ENCODE results near the gene KATNB1.

The KATNB1 gene, protein sequence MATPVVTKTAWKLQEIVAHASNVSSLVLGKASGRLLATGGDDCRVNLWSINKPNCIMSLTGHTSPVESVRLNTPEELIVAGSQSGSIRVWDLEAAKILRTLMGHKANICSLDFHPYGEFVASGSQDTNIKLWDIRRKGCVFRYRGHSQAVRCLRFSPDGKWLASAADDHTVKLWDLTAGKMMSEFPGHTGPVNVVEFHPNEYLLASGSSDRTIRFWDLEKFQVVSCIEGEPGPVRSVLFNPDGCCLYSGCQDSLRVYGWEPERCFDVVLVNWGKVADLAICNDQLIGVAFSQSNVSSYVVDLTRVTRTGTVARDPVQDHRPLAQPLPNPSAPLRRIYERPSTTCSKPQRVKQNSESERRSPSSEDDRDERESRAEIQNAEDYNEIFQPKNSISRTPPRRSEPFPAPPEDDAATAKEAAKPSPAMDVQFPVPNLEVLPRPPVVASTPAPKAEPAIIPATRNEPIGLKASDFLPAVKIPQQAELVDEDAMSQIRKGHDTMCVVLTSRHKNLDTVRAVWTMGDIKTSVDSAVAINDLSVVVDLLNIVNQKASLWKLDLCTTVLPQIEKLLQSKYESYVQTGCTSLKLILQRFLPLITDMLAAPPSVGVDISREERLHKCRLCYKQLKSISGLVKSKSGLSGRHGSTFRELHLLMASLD

DNA sequence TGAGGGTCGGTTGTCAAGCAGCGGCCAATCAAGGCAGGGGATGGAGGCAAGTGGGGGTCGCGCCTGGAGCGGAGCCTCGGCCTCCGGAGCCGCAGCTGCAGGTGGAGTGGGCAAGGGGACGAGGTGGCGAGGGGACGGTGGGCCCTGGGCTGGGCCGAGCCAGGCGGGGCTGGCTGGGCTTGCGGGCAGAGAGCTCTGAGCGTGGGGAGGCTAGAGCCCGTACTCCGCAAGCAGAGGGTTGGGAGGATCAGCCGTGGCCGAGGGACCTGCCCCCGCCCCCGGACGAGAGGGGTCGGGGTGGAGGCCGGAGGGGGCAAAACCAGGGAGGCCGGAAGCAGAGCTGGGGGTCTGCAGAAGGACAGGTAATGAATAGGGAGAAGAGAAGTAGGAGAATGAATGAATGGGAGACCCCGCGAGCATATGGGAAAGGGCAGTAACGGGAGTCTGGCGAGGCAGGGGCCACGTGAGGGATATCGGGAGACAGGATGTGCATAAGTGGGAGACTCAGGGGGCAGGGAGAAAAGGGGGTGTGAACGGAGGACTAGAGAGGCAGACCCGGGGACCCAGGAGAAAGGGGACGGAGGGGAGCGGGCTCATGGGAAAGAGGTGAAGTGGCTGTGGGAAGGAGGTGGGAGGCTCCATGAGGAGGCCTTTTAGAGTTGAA, at the start of gene KATNB1:
KATNB1 (plus strand) TSS at position 16 of the 664 bp plus-strand sequence. CDS start 1,474 bp downstream, outside the sequence.
- peak within 1 kb of the TSS; percentile 58 for H3K27ac ChIP-seq

GRCh38 chr16:57686577-57686976, 49.0 kb upstream of the KATNB1 start:
- DNase-seq (ENCODE audit: low read depth, low spot score), result no peak
- no peak overlapping the region for H3K27ac ChIP-seq

More for the DNA sequence above, at the start of gene KATNB1:
- no peak for DNase-seq (ENCODE audit: low read depth, low spot score)

DNA sequence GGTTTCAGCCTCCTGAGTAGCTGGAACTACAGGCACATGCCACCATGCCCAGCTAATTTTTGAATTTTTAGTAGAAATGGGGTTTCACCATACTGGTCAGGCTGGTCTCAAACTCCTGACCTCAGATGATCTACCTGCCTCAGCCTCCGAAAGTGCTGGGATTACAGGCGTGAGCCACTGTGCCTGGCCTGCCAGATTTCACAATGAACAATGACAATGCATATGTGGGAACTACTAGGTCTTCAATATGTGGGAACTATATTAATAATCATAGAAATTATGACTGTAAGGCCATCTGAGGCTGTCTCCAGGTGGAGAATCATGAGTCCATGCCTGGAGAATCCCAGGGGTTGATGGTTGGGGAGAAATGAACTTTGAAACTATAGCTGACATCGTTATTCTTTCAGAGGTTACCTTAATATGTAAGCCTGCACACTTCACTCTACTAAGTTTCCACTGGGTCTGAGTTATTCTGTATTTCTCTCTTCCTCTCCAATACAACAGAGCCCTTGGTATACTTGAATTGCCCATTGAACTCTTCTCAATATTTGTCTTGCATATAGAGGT, 48.1 kb upstream of the KATNB1 start:
- H3K27ac ChIP-seq, result no peak overlapping the region
- DNase-seq (ENCODE audit: low read depth, low spot score), result no peak

DNA sequence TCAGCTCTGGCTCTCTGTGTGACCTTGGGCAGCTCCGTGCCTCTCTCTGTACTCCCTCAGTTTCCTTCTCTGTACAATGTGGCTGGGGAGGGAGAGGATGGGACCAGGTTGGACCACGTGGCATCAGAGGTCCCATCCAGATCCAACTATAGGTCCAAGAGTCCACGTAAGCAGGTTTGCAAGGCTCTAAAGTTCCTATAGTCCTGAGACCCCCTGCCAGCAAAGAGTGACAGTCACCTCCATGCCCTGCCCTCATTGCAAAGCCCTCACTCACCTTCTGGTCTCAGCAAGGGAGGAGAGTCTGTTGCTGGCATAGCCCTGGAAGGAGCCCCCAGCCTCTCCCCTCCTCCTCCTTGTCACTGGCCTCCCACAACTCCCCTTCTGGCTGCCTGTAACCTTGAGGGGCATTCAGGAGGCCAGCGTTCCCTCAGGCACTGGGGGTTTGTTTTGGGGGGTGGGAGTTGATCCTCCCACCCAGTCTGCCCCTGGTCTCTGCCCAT, 47.0 kb upstream of the KATNB1 start:
- DNase-seq (ENCODE audit: low read depth, low spot score), result no peak
- H3K27ac ChIP-seq, result no peak overlapping the region

DNA sequence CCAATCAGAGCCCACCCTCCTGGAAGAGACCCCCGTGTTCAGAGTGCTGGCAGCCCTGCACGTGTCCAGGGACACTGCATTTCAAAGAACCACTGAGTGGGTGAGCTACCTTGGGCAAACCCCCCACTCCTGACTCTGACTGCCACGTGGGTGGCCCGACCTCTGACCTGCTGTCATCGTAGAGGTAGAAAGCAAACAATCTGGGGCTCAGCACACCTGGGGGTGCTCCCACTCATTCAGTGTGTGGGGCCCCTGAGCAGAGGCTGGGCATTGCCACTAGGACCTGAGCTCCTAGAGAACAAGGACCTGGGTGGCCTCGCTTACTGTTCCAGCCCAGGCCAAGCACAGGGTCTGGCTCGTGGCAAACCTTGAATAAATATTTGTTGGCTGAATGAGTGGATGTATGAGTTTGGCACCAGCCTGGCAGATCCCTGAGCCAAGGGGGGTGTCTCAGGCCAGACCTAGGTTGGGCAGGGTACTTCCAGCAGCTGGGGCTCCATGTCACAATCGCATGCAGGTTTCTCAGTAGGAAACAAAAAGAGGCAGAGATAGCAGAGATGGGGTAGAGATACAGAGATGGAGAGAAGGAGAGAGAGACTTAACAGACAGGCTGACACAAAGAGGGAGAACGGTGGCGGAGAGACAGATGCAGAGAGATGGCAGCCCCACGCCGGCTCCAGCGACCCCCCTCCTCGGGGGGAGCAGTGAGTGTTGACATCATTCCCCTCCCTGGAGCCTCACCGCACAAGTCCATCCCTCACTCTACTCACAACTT, 46.4 kb upstream of the KATNB1 start:
- no peak overlapping the region for H3K27ac ChIP-seq

GRCh38 chr16:57689762-57690558, 45.6 kb upstream of the KATNB1 start:
- no peak for DNase-seq (ENCODE audit: low read depth, low spot score)
- no peak overlapping the region for H3K27ac ChIP-seq

More for the DNA sequence above, 46.4 kb upstream of the KATNB1 start:
- DNase-seq (ENCODE audit: low read depth, low spot score), result no peak

DNA sequence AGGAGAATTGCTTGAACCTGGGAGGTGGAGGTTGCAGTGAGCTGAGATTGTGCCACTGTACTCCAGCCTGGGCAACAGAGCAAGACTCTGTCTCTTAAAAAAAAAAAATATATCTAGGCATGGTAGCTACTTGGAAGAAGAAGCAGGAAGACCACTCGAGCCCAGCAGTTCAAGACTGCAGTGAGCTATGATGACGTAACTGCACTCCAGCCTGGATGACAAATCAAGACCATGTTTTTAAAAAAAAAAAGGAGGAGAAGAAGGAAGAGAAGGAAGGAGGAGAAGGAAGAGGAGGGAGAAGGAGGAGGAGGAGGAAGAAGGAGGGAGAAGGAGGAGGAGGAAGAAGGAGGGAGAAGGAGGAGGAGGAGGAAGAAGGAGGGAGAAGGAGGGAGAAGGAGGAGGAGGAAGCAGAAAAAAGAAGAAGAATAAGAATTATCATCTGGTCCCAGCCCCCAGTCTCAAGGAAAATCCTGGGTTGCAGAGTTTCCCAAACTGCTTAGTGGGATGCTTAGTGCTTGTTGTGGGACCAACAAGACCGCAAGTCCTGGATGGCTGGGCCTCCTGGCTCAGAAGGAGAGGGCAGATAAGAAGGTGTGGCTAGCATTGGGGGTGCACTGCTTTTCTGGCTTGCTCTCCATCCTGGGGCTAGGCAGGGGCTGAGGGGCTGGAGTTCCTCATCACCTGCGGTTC, 44.6 kb upstream of the KATNB1 start:
- no peak overlapping the region for H3K27ac ChIP-seq
- no peak for DNase-seq (ENCODE audit: low read depth, low spot score)

DNA sequence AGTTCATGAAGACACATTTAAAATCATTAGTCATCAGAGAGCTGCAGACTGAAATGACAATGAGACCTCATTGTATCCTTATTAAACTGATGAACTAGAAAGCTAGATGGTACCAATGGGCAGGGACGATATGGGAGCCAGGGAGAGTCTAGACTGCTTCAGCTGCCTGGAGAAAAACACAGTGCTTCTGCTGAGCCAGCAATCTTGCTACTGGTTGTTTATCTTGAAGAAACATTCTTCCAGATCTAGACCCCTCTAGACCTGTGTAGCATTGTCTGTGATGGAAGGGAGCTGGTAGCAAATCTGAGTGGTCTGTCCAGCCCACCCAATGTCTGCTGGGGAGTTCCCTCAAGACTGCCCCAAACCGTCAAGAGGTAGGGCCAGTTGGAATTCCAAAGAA, 42.9 kb upstream of the KATNB1 start:
- no peak for DNase-seq (ENCODE audit: low read depth, low spot score)
- H3K27ac ChIP-seq, result no peak overlapping the region

- no peak for DNase-seq (ENCODE audit: low read depth, low spot score)
- no peak overlapping the region for H3K27ac ChIP-seq
These were observed 42.0 kb upstream of the KATNB1 start for GRCh38 chr16:57693550-57693949.

GRCh38 chr16:57694231-57694724, 41.3 kb upstream of the KATNB1 start:
- no peak for DNase-seq (ENCODE audit: low read depth, low spot score)
- H3K27ac ChIP-seq, result no peak overlapping the region

- no peak within 1 kb of the TSS for H3K27ac ChIP-seq
- no peak for DNase-seq (ENCODE audit: low read depth, low spot score)
These were observed 40.6 kb upstream of the KATNB1 start, which contains the start of gene DRC7 for GRCh38 chr16:57694725-57695679. TSS of gene DRC7 (plus strand) at chr16:57694806. CDS start at chr16:57697950, 3,144 bp downstream.

DNA sequence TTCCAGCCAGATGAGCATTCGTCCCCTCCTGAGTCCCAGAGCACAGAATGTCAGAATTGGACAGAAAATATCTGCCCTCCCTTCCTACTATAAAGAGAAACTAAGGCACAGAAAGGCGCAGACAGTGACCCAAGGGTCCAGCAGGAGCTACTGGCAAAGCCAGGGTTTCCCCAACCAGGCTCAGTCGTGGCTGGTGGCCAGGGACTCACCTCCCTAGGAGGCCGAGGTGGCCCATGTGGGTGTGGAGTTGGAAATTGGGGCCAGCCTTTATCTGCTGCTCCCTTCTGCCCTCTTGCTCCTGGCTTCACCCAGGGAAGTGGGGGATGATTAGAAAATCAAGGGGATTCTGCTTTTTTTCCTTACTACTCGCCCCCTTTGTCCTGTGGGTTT, 39.9 kb upstream of the KATNB1 start:
- no peak for DNase-seq (ENCODE audit: low read depth, low spot score)
- H3K27ac ChIP-seq, result no peak overlapping the region

DNA sequence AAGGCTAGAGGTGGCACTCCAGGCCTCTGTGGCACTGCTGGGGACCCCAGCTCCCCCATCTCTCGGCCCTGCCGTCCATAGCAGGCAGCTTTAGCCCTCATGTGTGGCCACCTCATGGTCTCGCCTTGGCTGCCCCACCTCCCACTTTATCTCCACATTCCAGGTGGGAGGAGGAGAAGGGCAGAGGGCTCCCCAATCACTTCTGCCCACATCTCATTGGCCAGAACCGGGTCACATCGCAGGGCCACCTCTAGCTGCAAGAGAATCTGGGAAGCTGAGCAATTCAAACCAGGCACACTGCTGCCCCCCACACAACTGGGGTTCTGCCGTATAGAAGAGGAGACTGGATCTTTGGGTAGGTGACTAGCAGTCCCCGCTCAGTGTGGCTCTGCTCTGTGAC, 39.3 kb upstream of the KATNB1 start:
- no peak overlapping the region for H3K27ac ChIP-seq
- DNase-seq (ENCODE audit: low read depth, low spot score), result no peak

GRCh38 chr16:57697896-57698537, 37.6 kb upstream of the KATNB1 start:
- H3K27ac ChIP-seq, result no peak overlapping the region
- no peak for DNase-seq (ENCODE audit: low read depth, low spot score)

DNA sequence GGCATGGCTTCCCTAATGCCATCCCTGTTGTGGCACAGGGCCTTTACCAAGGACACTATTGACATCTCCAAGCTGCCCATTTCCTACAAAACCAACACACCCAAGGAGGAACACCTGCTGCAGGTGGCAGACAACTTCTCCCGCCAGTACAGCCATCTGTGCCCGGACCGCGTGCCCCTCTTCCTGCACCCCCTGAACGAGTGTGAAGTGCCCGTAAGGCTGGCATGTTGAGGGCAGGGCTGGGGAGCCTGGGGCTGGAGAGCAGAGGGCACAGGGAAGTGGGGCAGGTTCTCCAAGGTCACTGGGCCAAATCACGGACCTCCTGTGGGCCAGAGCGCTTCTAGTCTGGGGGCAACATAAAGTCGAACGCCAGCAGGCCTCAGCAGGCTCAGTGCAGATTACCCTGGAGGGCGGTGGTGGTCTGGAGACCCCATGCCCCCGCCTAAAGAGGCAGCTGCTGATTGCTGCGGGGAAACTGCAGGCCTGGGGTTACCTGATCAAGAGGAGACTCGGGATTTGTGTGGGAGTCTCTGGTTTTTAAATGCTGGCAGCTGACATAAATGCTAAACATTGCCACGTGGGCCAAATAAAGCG, 36.7 kb upstream of the KATNB1 start:
- no peak for DNase-seq (ENCODE audit: low read depth, low spot score)
- H3K27ac ChIP-seq, result no peak overlapping the region

- no peak for DNase-seq (ENCODE audit: low read depth, low spot score)
These were observed 36.1 kb upstream of the KATNB1 start for GRCh38 chr16:57699481-57699880.

More at GRCh38 chr16:57699481-57699880, 36.1 kb upstream of the KATNB1 start:
- H3K27ac ChIP-seq, result no peak overlapping the region
